WI38 (cell line): ENCODE results near the gene RELB.
A peak's percentile ranks its signal among the peaks of the same experiment; 100 is the strongest.

Experiments
- H3K4me3 ChIP-seq: 2 replicates; pipeline ENCODE4 v1.5.1; 2011; ENCODE audit warnings: low read depth, mild to moderate bottlenecking, control low read depth, low read length
- TF ChIP-seq, protein P1 (sequence below): IDR thresholded peaks from 2 replicates; pipeline ENCODE4 v1.5.1; 2012; ENCODE audit warnings: low read depth, mild to moderate bottlenecking, control low read depth, low read length

The RELB gene

DNA sequence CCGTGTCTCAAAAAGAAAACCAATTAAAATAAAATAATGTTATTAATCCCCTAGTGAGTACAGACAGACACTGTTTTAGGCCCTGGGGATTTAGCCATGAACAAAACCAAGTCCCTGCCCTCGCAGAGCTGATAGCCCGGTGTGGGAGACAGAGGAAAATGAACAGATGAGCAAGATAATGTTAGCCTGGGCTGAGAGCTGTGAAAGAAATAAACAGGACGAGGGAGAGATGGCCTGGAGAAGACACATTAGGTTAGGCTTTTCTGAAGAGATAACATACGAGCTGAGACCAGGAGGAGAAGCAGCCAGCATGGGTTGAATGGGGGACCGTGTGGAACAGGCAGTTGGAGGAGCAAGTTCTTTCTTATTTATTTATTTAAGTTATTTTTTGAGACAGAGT is 9.0 kb downstream of the RELB start:
- TF ChIP-seq, protein P1, sequence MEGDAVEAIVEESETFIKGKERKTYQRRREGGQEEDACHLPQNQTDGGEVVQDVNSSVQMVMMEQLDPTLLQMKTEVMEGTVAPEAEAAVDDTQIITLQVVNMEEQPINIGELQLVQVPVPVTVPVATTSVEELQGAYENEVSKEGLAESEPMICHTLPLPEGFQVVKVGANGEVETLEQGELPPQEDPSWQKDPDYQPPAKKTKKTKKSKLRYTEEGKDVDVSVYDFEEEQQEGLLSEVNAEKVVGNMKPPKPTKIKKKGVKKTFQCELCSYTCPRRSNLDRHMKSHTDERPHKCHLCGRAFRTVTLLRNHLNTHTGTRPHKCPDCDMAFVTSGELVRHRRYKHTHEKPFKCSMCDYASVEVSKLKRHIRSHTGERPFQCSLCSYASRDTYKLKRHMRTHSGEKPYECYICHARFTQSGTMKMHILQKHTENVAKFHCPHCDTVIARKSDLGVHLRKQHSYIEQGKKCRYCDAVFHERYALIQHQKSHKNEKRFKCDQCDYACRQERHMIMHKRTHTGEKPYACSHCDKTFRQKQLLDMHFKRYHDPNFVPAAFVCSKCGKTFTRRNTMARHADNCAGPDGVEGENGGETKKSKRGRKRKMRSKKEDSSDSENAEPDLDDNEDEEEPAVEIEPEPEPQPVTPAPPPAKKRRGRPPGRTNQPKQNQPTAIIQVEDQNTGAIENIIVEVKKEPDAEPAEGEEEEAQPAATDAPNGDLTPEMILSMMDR, result no peak
- no peak overlapping the region for H3K4me3 ChIP-seq

DNA sequence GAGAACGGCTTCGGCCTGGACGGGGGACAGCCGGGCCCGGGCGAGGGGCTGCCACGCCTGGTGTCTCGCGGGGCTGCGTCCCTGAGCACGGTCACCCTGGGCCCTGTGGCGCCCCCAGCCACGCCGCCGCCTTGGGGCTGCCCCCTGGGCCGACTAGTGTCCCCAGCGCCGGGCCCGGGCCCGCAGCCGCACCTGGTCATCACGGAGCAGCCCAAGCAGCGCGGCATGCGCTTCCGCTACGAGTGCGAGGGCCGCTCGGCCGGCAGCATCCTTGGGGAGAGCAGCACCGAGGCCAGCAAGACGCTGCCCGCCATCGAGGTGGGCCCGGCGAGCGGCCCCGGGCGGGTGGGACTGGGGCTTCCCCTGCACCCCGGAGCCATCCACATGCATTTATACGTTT is 10.7 kb downstream of the RELB start:
- H3K4me3 ChIP-seq, result no peak overlapping the region
- TF ChIP-seq, protein P1, result no peak

DNA sequence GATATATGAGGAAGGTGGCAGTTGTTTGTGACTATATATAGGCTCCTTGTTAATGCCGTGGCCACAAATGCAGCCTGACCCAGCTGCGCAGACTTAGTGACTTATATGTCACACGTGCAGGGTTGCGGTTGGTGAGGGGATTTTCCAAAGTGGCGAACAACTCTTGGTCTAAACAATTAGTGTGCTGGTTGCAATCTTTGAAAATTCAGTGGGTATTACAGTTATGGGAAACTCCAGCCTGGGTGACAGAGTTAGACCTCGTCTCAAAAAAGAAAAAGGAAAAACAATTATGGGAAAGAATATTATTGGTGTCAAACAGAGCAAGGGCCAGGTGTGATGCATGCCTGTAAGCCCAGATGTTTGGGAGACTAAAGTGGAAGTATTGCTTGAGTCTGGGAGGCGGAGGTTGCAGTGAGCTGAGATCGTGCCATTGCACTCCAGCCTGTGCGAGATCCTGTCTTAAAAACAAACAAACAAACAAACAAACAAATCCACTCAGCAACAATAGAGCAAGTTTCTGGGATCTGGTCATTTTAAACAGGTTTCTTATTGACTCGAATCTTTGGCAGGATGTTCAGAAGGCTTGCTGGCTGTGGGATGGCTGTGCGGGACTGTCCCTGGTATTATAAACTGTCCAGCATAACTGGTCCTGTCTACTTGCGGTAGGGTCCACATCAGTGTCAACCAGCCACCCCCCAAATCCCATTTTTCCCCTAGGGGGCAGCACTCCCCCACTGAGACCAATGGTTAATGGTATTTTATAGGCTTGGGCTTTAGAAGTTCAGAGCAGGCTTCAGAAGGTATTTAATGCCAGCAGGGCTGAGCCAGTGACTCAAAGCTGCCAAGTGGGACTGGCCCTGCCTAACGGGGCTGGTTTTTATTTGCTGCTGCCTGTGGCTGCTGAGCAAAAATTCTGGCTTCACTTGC is 15.4 kb downstream of the RELB start:
- TF ChIP-seq, protein P1, result peak; percentile 66; the same call in 1 of the 2 replicates
- no peak overlapping the region for H3K4me3 ChIP-seq

DNA sequence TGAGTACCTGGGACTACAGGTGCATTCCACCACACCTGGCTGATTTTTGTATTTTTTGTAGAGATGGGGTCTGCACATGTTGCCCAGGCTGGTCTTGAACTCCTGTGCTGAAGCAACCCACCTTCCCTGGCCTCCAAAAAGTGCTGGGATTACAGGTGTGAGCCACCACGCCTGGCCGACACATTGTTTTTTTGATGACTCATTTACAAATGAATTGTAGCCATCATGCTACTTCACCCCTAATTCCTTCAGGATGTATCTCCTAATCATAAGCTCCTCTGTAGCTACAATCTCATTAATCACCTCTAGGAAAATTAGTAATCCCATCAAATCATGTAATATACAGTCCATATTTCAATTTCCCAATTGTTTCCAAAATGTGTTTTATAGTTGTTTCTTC is 17.9 kb downstream of the RELB start:
- H3K4me3 ChIP-seq, result no peak overlapping the region
- TF ChIP-seq, protein P1, result no peak

DNA sequence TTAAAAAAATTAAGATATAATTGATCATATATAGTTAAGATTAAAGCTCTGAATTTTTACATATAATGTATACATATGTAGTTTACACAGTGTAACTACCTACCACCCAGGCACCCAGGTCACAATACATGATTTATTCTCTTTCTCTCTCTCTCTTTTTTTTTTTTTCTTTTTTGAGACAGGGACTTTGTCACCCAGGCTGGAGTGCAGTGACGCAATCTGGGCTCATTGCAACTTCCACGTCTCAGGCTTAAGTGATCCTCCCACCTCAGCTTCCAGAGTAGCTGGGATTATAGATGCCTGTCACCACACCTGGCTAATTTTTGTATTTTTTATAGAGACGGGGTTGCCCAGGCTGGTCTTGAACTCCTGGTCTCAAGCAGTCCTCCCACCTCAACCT is 18.8 kb downstream of the RELB start:
- H3K4me3 ChIP-seq, result no peak overlapping the region
- TF ChIP-seq, protein P1, result no peak

DNA sequence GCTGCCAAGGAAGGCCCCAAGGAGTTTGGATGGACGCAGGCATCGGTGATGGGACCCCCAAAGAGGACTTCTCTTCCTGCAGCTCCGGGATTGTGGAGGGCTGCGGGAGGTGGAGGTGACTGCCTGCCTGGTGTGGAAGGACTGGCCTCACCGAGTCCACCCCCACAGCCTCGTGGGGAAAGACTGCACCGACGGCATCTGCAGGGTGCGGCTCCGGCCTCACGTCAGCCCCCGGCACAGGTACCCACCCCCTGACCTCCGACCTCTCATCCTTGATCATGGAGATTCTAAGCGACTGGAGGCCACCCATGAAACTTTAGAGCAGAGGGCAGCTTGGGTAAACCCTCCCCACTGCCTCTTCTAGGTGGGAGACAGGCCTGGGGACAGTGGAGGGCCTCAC is 20.7 kb downstream of the RELB start:
- TF ChIP-seq, protein P1, result no peak
- H3K4me3 ChIP-seq, result no peak overlapping the region

DNA sequence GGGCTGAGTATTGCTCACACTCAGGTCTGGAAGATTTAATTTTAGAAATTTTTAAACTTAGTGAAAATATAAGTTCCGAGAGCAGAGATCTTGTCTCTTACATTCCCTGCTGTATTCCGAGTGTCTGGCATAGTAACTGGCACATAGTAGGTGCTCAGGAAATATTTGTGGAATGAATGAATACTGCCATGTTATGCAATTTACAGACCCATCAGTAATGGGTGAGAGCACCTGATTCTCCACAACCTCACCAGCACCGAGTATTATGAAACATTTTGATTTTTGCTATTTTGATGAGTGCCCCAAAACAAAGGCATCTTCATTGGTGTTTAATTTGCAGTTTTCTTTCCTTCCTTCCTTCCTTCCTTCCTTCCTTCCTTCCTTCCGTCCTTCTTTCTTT is 21.8 kb downstream of the RELB start:
- no peak overlapping the region for H3K4me3 ChIP-seq
- TF ChIP-seq, protein P1, result no peak
